CD4-positive, alpha-beta T cell treated with Interferon alpha-2 for 1 hour (primary cell): ENCODE data around the gene SORCS2.

Source experiments
- DNase-seq, 2 donors: peaks; one replicate each; pipeline ENCODE4 v3.0.0-alpha.2; 2020 to 2022

SORCS2 gene

DNA sequence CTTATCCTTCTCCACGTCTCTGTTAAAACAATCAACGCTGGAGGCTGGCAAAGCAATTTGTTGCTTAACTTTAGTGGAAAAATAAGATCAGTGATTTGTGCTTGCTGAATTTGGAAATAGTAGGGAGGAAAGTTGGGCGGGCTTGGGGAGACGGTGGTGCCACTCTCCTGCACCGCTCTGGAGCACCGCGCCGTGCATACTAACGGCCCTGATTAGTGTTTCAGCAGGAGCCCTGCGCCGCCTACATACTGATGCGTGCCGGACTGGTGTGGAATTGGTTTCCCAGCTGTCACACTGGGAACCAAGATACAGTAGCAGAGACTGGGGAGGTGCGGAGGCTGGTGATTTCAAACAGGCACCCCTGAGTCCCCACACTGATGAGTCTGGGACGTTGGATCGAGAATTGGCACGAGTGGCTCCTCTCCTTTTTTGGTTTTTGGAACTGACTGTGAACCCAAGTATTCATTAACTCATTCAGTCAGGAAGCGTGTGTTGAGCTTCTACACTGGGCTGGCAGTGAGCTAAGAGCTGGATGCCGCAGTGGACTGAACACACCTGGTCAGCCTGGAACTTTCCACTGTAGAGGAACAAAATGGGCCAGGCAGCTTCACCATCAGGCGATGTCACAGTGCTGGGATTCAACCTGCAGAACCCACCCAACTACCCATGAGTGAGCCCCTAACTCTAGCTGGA is 271.4 kb downstream of the SORCS2 start:
- no peak for DNase-seq

DNA sequence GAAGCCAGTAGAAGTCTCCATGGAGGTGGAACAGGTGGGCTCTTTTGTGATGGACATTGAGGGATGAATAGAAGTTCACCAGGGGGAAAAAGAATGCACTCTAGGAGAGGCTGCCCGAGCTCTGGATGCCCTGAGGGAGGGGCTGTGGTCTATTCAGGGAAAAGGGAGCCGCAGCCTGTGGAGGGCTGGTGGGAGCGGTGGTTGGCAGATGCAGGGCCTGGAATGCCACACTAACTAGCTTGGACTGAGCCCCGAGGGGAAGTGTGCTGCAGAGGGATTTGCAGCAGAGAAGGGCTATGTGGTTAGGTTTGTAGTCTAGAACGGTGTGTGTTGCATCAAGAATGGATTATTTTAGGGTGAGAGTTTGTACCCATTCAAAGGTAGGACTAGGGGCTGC is 271.9 kb downstream of the SORCS2 start:
- DNase-seq = no peak

DNA sequence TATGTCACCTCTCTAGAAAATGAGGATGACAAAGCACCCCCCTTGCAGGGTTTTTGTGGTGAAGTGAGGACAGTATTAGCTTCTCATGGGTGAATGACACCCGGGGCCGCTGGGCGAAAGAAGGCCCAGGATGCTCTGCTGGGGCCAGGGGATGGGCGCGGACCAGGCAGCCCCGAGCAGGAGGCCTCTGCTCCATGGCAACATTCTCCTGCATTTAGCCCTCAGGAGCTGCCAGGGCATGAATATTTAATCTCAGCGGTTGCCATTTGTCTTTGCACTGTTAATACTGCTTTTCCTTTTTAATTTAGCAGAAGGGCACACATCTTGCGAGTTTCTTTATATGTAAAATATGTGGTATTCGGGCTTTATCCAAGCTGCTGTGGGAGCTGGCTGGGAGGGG is 272.7 kb downstream of the SORCS2 start:
- no peak for DNase-seq

DNA sequence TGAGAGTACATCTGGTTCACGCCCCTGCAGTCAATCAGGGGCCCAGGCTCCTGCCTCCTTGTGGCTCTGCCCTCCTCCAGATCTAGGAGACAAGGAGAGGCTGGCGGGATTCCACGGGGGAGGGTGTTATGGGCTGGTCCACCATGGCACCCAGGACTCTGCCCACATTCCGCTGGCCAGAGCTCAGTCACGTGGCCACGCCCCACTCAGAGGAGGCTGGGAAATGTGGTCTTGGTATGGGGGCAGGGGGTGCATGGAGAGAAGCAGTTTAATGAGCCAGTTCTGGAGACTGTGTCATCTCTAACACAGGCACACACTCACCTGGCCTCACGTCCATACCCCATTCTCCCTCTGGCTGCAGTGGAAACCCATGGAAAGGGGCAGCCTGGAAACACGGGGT is 273.9 kb downstream of the SORCS2 start:
- DNase-seq = no peak

DNA sequence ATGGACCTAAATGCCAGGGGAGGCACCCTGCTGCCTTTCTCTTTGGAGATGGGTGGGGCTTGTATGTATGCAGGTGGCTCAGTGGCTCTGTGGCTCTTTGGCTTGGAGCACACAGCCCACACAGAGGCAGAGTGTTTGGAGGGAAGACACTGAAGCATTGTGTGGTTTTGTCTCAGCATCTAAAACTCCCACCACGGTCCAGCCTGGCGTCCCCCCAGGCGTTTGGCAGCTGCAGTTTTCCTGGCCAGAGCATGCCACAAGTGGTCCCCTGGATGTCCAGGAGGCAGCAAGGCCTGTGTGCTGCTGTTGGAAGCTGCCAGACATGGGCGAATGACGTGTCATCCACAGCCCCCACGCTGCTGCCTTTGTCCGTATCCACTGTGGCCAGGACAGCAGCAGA is 274.6 kb downstream of the SORCS2 start:
- DNase-seq = no peak

DNA sequence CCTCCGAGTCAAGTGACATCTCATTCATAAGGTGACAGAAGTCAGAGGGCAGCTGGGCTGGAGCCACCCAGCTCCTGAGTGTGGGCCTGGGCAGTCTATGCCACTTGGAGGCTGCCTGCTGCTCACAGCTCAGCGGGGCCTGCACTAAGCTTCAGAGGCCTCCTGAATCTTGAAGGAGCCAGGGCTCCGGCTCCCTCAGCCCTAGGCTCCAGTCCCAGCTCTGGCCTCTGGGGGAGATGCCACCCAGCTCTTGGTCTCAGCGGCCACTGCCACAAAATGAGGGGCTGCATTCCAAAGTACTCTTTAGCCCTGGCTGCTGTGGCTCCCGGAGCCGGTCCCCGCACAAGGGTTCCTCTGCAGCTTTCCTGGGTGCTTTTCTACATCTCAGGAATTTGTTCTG is 275.1 kb downstream of the SORCS2 start:
- DNase-seq = no peak

DNA sequence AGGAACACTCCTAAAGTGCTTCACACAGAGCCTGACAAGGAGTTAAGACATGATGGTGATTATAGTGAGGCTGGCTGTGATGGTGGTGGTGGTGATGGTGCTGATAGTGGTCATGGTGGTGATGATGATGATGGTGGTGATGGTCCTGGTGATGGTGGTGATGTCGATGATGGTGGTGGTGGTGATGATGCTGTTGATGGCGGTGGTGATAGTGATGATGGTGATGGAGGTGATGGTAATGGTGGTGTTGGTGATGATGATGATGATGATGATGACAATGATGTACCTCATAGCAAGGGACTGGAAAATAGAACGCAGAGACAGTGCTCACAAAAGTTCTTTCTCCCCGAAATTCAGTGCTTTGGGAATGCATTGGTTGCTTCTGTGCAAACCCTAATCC is 276.7 kb downstream of the SORCS2 start:
- no peak for DNase-seq

DNA sequence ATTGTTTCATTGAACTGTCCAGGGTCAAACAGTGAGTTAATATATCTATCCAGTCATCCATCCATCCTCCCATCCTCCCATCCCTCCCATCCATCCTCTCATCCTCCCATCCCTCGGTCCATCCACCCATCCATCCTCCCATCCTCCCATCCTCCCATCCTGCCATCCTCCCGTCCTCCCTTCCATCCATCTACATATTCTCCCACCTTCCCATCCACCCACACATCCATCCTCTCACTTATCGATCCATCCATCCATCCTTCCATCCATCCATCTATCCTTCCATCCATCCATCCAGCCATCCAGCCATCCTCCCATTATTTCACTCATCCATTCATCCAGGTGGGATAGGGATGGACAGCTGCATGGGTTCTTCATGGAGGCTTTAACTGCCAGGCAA is 277.8 kb downstream of the SORCS2 start:
- no peak for DNase-seq

DNA sequence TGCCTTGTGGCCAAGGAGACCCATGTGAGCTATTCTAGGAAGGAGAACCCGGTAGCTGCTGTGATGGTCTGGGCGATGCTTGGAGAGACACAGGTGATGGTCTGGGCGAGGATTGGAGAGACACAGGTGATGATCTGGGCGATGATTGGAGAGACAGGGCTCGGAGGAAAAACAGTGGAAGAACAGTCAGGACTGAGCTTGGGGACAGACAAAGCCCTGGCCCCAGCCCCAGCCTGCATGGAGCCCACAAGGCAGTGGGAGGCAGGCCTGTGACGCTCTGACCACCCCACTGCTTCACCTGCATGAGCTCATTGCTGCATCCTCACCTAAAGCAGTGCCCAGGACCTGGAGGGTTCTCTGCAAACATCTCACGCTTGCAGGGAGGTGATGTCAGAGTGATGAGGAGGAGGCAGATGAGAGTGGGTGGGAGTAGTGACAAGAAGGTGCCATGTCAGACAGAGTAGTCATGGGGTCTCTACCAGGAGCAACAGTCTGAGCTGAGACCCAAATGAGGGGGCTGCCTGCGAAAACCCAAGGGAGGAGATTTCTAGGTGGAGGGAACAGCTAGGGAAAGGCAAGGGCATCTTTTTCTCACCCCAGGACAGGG is 278.3 kb downstream of the SORCS2 start:
- no peak for DNase-seq

DNA sequence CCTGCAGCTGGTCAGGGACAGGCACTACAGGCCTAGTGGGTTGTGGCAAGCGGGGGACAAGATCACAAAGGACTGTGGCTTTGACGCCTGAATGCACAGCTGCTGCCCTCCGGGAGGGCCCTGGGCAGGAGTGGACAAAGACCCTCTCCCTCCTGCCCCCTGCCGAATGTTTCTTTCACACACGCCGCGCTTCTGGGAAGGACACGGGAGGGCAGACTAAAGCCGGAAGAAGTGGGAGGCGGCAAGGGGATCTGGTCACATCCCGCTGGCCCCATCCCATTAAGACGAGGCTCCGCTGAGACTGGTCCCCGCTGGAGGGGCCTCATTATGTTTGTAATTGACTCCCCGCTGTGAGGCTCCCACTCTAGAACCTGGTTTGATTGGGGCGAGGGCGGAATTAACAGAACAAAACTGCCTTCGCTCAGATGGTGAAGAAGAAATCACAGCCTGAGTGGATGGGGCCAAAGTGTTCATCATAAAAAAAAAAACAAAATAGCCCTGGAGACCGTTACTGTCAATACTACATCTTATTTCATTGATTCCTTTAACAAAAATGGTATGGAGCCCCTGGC is 280.2 kb downstream of the SORCS2 start:
- DNase-seq = no peak

DNA sequence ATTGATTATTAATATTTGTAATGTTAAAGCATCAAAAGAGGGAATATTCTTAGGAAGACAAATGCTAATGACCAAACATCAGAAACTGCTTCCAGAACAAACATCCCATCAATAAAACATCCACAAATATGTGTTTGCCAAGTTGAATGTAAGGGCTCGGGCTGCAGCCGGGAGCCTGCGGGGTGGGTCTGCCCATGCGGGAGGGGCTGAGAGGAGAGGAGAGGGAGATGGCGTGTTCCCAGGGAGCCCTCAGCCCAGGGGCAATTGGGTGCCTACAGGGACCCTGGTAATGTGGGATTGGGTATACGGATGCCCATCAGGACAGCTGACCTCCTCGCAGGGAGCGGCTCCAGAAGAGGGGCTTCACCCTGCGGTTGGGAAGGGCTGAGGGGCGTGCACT is 280.7 kb downstream of the SORCS2 start:
- DNase-seq = no peak

DNA sequence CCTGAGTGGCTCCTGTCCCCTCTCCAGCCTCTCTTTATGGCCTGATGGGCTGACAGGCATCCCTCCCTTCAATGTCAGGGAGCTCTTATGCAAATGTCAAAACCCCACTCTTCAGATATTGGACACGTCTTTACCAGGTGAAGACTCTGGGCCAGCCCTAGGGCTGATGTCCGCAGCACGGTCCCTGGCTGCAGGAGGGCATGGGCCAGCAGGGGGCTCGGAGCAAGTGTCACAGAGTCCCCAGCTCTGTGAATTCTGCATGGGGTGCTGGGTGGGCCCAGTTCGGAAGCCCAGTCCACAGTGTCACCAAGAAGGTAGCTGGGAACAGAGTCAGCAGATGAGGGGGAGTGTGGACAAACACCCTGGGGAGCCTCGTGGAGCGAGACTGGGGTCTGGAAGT is 282.0 kb downstream of the SORCS2 start:
- DNase-seq = no peak

DNA sequence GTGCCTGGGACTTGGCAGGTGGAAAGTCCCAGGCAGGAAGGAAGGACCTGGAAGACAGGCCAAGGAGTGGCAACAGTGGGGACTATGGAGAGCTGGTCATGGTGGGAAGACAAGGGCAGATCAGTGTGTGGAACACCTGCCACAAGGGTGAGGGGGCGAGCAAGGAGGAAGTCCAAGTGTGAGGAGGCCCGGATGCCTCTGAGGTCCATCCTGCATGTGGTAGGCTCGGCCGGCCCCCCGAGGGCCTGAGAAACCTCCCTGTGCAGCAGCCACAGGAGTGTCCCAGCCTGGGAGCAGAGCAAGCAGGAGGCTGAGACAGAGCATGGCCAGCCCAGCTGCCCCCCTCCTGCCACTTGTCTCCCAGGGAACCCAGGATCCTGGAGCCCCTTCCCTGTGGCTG is 282.9 kb downstream of the SORCS2 start:
- DNase-seq = no peak

DNA sequence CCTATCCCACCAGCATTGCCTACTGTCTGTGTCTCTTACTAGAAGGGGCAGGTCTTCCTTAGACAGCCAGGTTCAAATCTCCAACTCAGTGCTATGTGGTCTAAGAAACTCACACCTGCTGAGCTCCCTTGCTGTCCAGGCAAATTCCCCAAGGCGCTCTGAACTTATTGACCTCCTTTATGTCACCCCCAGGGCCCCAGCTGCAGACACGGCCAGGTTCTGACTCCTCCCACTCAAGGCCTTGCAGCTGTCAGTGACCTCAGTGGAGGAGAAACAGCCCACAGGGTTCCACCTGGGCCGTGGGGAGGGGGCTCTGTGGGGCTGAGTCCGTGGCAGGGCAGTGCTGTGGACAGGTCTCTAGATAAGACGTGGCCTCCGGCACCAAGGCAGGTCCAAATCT is 284.5 kb downstream of the SORCS2 start:
- no peak for DNase-seq

DNA sequence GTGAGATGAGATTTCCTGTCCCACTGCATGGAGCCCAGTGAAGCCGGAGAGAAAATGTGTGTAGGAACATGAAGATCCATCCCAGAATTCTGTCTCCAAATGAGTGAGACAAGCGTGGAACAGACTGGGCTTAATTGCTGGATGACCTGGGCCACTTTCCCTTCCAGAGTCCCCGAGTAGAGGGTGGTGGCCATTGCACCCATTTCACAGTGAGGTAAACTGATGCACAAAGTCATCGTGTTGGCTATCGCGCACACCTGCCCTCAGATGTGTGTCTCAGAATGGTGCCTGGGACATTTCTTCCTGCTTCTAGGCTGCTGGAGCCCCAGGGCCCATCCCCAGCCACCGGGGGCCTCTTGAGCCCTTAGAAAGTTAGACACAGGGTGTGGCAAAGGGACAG is 285.4 kb downstream of the SORCS2 start:
- DNase-seq = no peak

DNA sequence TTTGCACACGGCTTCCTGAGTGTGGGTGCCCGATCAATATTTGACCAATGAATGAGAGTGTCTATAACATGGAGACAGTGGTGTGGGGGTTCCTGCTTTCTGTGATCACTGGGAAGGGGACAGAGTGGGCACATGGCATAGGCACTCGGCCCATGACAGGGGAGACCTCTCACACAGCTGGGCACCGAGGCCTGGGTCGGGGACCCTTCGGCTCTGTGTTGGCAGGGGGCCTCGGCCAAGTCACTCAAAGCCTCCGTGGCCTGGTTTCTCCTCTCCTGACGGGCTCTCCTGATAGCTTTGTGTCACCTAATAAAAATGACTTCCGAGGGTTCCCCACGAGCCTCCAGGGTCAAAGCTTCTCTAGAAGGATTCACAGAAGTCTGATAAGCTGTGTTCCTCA is 286.3 kb downstream of the SORCS2 start:
- DNase-seq = no peak

DNA sequence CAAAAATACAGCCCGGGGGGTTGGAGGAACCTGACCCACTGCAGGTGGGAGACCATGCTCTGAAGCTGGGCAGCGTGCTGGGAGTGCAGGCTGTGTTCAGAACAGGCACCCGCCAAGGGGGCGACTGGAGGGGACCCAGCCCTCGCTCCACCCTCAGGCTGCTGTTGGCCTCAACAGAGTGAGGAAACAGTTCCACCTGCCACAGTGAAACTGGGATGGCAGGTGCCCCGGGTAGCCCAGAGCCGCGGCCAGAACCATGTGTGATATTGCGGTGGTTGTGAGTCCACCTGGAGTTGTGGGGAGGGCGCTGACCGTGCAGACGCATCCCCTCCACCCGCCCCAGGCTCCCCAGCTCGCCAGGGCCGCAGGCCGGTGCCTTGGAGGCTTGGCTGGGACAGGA is 288.1 kb downstream of the SORCS2 start:
- DNase-seq = no peak

DNA sequence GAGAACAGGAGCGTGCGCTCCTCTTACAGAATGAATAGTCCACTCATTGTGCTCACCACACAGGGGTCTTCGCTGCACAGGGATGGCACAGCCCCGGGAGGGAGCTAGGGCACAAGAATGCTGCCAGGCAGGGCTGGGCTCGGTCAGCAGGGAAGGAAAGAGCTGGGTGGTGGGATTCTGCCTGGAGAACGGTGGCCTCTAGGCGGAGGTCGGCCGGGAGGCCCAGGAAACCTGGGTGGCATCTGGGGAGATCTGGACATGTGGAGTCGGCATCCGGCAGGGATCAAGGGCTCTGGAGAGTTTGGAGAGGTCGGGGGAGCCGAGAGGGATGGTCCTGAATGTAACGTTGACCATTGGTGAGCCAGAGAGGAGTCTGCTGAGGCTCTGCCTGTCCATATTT is 288.9 kb downstream of the SORCS2 start:
- no peak for DNase-seq

DNA sequence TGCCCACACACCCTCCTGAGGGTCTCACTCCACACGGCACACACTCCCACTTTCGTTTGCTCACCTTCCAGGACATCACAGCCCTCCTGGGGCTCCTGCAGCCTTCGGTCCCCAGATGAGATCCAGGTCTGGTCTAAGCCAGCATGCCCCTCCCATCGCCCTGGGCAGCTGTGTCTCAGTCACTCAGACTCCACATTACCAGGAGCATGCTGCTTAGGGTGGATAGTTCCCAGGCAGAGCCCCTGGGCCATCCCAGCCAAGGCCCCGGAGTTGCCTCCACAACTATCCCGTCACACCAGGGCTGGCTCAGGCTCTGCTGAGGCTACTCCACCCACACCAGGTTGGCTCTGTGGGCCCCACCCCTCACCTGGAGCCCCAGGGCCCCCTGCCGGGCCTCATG is 292.8 kb downstream of the SORCS2 start:
- DNase-seq = no peak

DNA sequence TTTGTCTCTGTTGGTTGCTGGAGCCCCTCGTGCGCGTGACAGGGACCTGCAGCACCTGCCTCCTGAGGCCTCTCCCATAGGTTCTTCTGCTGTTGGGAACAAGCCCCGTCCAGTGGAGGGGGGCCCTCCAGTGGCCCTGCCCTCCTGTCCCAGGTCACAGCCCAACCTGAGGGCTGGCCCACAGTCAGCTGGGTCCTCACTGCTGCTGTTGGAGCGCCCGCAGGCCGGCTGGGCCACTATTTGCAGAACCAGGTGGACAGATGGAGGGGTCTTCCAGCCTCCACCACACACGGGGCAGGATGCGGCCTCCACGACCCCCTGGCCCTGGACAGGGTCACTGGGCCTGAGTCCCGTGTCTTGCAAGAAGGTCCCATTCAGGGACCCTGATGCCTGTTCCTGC is 293.8 kb downstream of the SORCS2 start:
- DNase-seq = no peak

DNA sequence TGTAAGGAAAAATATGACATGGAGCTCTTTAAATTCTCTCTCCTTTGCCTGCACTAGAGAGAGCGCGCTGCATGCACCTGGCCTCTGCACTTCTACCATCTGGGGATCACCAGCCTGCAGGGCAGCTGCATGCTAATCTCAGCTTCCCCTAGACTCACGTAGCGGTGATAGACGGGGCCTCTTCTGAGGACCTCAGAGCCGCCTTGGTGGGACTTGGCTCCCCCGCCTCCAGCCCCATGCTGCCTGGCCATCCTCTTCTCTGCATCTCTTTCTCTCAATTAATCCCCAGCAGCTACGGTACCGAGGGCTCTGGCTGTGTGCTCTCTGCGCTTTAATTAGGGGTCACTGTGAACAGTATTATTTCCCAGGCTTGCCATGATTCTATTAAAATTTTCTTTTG is 295.2 kb downstream of the SORCS2 start:
- no peak for DNase-seq

DNA sequence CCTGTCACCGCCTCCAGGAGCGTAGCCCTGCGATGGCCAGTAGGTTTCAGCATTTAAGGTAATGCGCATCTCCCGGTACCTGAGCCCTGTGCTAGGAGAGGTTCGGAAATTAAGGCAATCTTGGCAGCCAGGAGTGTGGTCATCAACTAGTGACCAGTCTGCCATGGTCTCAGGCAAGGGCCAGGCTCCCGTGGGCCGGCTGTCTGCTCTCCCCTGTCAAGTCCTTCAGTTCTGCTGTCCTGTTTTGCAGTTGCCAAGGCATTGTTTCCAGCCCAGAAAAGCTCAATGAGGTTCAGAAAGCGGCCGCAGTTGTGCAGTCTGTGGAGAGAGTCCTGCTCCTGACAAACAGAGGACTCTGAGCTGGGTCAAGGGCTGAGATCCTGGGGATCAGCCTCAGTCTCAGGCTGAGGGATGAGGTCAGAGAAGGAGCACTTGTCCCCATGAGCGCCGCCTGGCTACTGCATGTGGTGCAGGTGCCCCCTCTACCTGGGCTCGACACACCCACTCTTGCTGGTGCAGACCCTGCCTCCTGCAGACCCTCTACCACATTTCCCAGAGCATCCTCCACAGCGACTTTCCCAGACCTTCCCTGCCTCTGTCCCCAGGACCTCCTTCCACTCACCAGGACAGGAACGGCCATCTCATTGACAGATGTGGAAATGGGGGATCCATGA is 295.8 kb downstream of the SORCS2 start:
- DNase-seq = no peak

DNA sequence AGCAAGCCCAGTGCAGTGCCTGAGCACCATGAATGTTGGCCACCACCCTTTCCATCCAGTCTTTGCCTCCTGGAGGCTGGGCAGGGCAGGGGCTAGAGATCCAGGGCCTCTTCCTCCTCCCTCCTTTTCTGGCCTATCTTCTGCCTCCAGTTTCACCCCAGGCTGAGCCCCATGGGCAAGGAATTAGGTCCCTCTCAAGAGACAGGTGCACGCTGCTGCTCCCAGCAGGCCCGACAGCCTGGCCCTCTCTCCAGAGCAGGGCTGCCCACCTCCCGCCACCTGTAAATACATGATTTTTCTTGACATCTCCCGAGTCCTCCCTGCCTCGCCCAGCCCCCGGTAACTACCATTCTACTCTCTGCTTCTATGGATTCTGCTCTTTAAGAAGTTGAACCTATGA is 299.6 kb downstream of the SORCS2 start:
- DNase-seq = no peak

DNA sequence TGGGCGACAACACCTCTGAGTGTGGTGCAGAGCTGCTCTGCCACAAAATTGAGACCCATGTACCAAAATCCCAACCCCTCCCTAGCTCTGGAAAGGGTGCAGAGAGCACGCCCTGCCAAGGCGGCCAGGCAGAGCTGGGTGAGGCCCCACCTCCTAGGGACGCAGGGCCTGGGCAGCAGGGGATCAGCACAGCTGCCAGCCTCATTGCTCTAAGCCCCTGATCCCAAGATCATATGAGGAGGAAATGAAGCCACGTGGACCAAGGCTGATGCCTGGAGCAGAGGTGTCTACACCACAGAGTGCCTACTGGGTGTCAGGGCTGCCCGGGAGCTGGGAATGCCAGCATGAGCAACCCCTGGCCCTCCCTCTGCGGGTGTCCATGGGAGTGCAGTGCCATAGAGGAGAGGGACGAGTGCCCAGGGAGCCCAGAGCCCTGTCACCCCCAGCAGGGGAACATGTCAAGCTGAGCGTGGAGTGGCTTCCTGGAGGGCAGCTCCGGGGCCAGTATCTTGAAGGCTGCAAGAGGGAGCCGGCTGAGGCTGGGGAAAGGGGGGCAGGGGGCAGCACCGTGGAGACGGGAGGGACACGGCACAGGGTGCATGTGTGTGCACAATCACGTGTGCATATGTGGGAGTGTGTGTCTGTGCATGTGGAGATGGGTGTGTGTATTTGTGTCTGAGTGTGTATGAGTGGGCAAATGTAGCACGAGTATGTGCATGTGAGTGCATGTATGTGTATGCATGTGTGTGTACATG is 306.3 kb downstream of the SORCS2 start:
- no peak for DNase-seq
